HepG2 (cell line): ENCODE data around the gene SCYGR6. TPM values are rescaled to one million over a fixed set of nuclear protein-coding genes. Genes with fewer than 3 reads are reported as not detected.

Experiments used
- ATAC-seq: fragments of 200-7000 bp; cut with Tn5 transposase; 3 replicates; pipeline ENCODE4 v1.9.1; 2020; ENCODE audit warnings: mild to moderate bottlenecking, moderate library complexity
- BruUV-seq: library from RNA; stranded (reverse); fragments of 400-500 nt; replicated peaks from 2 replicates; lab custom pipeline; 2021; lab: Mats Ljungman, UMichigan
- CTCF ChIA-PET: fragments of 300-600 bp; formaldehyde crosslinking; extraction: SDS; loops from one replicate; lab custom pipeline; 2021; ENCODE audit warnings: low total read pairs, inconsistent platforms, low intra/inter-chr PET ratio; lab: Yijun Ruan, JAX
- POLR2A ChIA-PET: fragments of 350-600 bp; sonication (Branson Sonifier 250); formaldehyde crosslinking; loops from one replicate; lab custom pipeline; 2020; ENCODE audit warnings: antibody characterized with exemption, inconsistent platforms; lab: Yijun Ruan, JAX
- DNase-seq: peaks from one replicate; pipeline ENCODE4 v3.0.0-alpha.2; 2015; ENCODE audit warnings: low spot score
- FAIRE-seq: peaks from 3 replicates; lab custom pipeline; 2011; peaks lifted over from hg19 to GRCh38; lab: Jason Lieb, UNC
- H2AFZ ChIP-seq: one replicate; pipeline ENCODE4 v1.6.1; 2011; ENCODE audit warnings: low read length, inconsistent platforms
- H3K27ac ChIP-seq: fragments of 300-600 bp; 3 replicates; pipeline ENCODE4 v1.8.0; 2011; ENCODE audit warnings: mixed run types, mild to moderate bottlenecking, mixed read lengths, low read length, inconsistent platforms; ENCODE audit not compliant: insufficient read depth; ENCODE audit errors: extremely low read length
- H3K27me3 ChIP-seq, 2 experiments: fragments of 200-600 bp in 1 of 2; 2 replicates in 1 of 2; 3 replicates in 1 of 2; pipeline versions ENCODE4 v1.6.0 to v1.8.0; 2011; ENCODE audit warnings: low read length in 2 of 2, mild to moderate bottlenecking in 2 of 2, moderate library complexity in 2 of 2, inconsistent platforms in 1 of 2; ENCODE audit not compliant: insufficient read depth in 2 of 2, control insufficient read depth in 1 of 2
- H3K36me3 ChIP-seq, 2 experiments: fragments of 200-600 bp in 1 of 2; replicated peaks in 1 of 2; 2 replicates in 1 of 2; 3 replicates in 1 of 2; pipeline versions ENCODE4 v1.5.1 to v1.8.0; 2011; ENCODE audit warnings: low read length in 2 of 2, inconsistent platforms in 1 of 2; ENCODE audit not compliant: insufficient read depth in 2 of 2, control insufficient read depth in 1 of 2
- H3K4me1 ChIP-seq: 2 replicates; pipeline ENCODE4 v1.5.1; 2012; ENCODE audit warnings: low read length, inconsistent platforms; ENCODE audit not compliant: insufficient read depth
- H3K4me2 ChIP-seq: 2 replicates; pipeline ENCODE4 v1.6.0; 2011; ENCODE audit warnings: low read depth, low read length, inconsistent platforms
- H3K4me3 ChIP-seq, 3 experiments: fragments of 200-600 bp in 1 of 3; sonication (generic), shearing (Covaris generic) in 1 of 3; replicated peaks in 1 of 3; 2 replicates each; pipeline ENCODE4 v1.5.1; 2011 to 2016; ENCODE audit warnings: low read length in 3 of 3, inconsistent platforms in 2 of 3, low read depth in 2 of 3, mild to moderate bottlenecking in 2 of 3, control low read depth in 1 of 3, mixed read lengths in 1 of 3; ENCODE audit not compliant: insufficient read depth in 1 of 3
- H3K79me2 ChIP-seq: one replicate; pipeline ENCODE4 v1.6.1; 2011; ENCODE audit warnings: low read length, inconsistent platforms; ENCODE audit not compliant: insufficient read depth
- H3K9ac ChIP-seq: 2 replicates; pipeline ENCODE4 v1.6.0; 2011; ENCODE audit warnings: mild to moderate bottlenecking, low read depth, low read length, inconsistent platforms; ENCODE audit not compliant: insufficient read depth
- H3K9me3 ChIP-seq: 2 replicates; pipeline ENCODE4 v1.5.1; 2012; ENCODE audit warnings: mild to moderate bottlenecking, low read length
- H4K20me1 ChIP-seq: 2 replicates; pipeline ENCODE4 v1.6.0; 2011; ENCODE audit warnings: inconsistent platforms, mild to moderate bottlenecking, low read length, moderate library complexity; ENCODE audit not compliant: insufficient read depth
- JDP2 ChIP-seq: sonication (generic); formaldehyde crosslinking; IDR thresholded peaks from 2 replicates; pipeline ENCODE4 v1.8.1; 2022; ENCODE audit warnings: missing genetic modification reagents, borderline replicate concordance
- NR2F1 ChIP-seq, 2 experiments: fragments of 450-650 bp in 1 of 2; formaldehyde crosslinking in 1 of 2; IDR thresholded peaks; 2 replicates each; pipeline versions ENCODE4 v1.5.0 to v1.6.1; 2016 to 2020; ENCODE audit warnings: mild to moderate bottlenecking in 1 of 2, missing compliant biosample characterization in 1 of 2, missing genetic modification reagents in 1 of 2, moderate library complexity in 1 of 2
- NR2F6 ChIP-seq, 2 experiments: IDR thresholded peaks; 2 replicates each; pipeline ENCODE4 v1.6.1; 2016; ENCODE audit warnings: antibody characterized with exemption in 1 of 2, mild to moderate bottlenecking in 1 of 2
- PHF8 ChIP-seq: sonication (generic); formaldehyde crosslinking; IDR thresholded peaks from 2 replicates; pipeline ENCODE4 v1.5.0; 2020; ENCODE audit warnings: missing genetic modification reagents
- ZNF337 ChIP-seq: sonication (generic); formaldehyde crosslinking; IDR thresholded peaks from 2 replicates; pipeline ENCODE4 v1.5.1; 2020; ENCODE audit warnings: missing genetic modification reagents, low read depth, mild to moderate bottlenecking, borderline replicate concordance
- WGBS: methylation state at CpG from one replicate; pipeline ENCODE4 v1.1.6; 2017; ENCODE audit warnings: low lambda C conversion rate; 5-methylcytosine and 5-hydroxymethylcytosine counted together
- in situ Hi-C: cut with HindIII; loops from 2 replicates; pipeline ENCODE4 v1.10.0; 2017; ENCODE audit warnings: low pct_unique_long_range_greater_than_20kb; ENCODE audit not compliant: extremely low pct_ligation_motif_present
- intact Hi-C: fragments of 100-400 bp; cut with micrococcal nuclease; formaldehyde crosslinking; loops from one replicate; pipeline ENCODE4 v1.10.0; 2022; ENCODE audit not compliant: unreplicated experiment
- polyA plus RNA-seq, 8 experiments: library from polyadenylated mRNA; depleted of rRNA in 3 of 8; stranded (reverse) in 7 of 8; unstranded in 1 of 8; fragments of >200 nt; fragmentation: Illumina TruSeq in 4 of 8; extraction: Trizol in 4 of 8; gene quantifications; 2 replicates each; pipeline versions ENCODE4 v1.2.1 to v1.2.3, GENCODE V29; 2011 to 2016; ENCODE audit warnings: low read depth in 4 of 8, missing spikeins in 1 of 8, mixed read lengths in 1 of 8; ENCODE audit not compliant: insufficient read depth in 1 of 8
- total RNA-seq, 5 experiments: library from RNA; depleted of rRNA; stranded (reverse); fragments of >200 nt; fragmentation: Illumina TruSeq; extraction: Trizol; gene quantifications; 2 replicates each; pipeline ENCODE4 v1.2.3, GENCODE V29; 2016; ENCODE audit warnings: low read depth in 1 of 5
- TF ChIP-seq, protein P1 (sequence below): sonication (generic); IDR thresholded peaks from 2 replicates; pipeline ENCODE4 v1.6.1; 2016; ENCODE audit warnings: low read depth, borderline replicate concordance
- TF ChIP-seq, protein P2 (sequence below), 2 experiments: sonication (generic) in 1 of 2; formaldehyde crosslinking in 1 of 2; IDR thresholded peaks; 2 replicates each; pipeline versions ENCODE4 v1.5.1 to v1.6.1; 2011 to 2020; ENCODE audit warnings: borderline replicate concordance in 1 of 2, low read depth in 1 of 2, low read length in 1 of 2, mild to moderate bottlenecking in 1 of 2, missing genetic modification reagents in 1 of 2, moderate library complexity in 1 of 2

SCYGR6 gene
- total and polyA plus RNA-seq, 2 of the 13 experiments (the other 11 are each of a cell fraction or from before 2014, with no cell fraction given), result not detected

DNA sequence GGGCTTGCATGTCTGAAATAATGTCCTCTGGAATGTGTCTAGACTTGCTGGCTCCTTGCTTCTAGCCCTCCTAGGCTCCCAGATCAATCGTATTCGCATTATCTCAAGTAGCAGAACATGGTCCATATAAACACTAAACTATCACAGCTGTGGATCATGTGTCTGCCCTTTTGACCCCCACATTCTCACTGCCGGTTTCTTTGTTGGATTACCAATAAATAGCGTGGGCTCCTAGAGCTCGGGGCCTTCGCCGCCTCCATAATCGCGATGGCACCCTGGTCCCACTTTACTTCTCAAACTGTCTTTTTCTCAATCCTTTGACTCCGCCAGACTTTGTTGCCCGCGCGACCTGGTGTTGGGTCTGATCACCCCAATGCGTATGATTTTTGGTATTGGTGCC is 14.8 kb upstream of the SCYGR6 start:
- in situ Hi-C loops, result no loop called here
- ChIA-PET CTCF (no interaction called here), POLR2A (no interaction called here)
- Histone ChIP-seq H3K4me3 (no peak overlapping the region), H3K4me2 (no peak overlapping the region), H3K27ac (no peak overlapping the region), H3K79me2 (no peaks in the 10 kb centered on the region), H3K4me1 (peaks cover 15% of the 10 kb centered on the region; the same call in 1 of the 2 replicates), H3K27me3 (peaks cover 0 to 8% of the 10 kb centered on the region in 2 experiments; a peak in 2 of 5 replicates), H3K9ac (no peak overlapping the region), H2AFZ (no peak overlapping the region), H3K36me3 (no peaks in the 10 kb centered on the region), H4K20me1 (no peaks in the 10 kb centered on the region), H3K9me3 (no peaks in the 10 kb centered on the region)
- no TSS peak for BruUV-seq
- WGBS, result 78% methylated on average over 14 of the region's 14 CpGs
- DNase-seq (no peak), FAIRE-seq (no peak), ATAC-seq (no peak)
- intact Hi-C loops, result no loop called here
- TF ChIP-seq, protein P1, sequence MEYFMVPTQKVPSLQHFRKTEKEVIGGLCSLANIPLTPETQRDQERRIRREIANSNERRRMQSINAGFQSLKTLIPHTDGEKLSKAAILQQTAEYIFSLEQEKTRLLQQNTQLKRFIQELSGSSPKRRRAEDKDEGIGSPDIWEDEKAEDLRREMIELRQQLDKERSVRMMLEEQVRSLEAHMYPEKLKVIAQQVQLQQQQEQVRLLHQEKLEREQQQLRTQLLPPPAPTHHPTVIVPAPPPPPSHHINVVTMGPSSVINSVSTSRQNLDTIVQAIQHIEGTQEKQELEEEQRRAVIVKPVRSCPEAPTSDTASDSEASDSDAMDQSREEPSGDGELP, result peak; percentile 33; the same call in 1 of the 2 replicates
- no peak for TF ChIP-seq PHF8
- TF ChIP-seq ZNF337 (CRISPR knock-in tag), result no peak
- peak; percentile 36; the same call in 1 of the 2 replicates for TF ChIP-seq NR2F6 (IDR thresholded peaks at IDR 0.05)
- no peak for TF ChIP-seq NR2F6 (CRISPR knock-in tag; IDR thresholded peaks at IDR 0.05)
- TF ChIP-seq, protein P2, sequence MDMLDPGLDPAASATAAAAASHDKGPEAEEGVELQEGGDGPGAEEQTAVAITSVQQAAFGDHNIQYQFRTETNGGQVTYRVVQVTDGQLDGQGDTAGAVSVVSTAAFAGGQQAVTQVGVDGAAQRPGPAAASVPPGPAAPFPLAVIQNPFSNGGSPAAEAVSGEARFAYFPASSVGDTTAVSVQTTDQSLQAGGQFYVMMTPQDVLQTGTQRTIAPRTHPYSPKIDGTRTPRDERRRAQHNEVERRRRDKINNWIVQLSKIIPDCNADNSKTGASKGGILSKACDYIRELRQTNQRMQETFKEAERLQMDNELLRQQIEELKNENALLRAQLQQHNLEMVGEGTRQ (IDR thresholded peaks at IDR 0.05; ENCODE audit: low read depth, low read length), result no peak
- TF ChIP-seq, protein P2 (CRISPR knock-in tag; IDR thresholded peaks at IDR 0.05; ENCODE audit: borderline replicate concordance), result no peak
- TF ChIP-seq JDP2 (CRISPR knock-in tag), result no peak
- peak in 1 of 2 experiments; percentile 28; a peak in 1 of 4 replicates for TF ChIP-seq NR2F1 (CRISPR knock-in tag; IDR thresholded peaks at IDR 0.05)
